Activated T-cell treated with anti-CD3 and anti-CD28 coated beads for 48 hours (primary cell): Measurements from ENCODE around the gene NOL3.

Experiments used
- DNase-seq: peaks from one replicate; pipeline ENCODE4 v3.0.0-alpha.2; 2020; ENCODE audit warnings: low read depth

NOL3 gene

GRCh38 chr16:67190041-67190440 lies 19.7 kb downstream of the NOL3 start, which contains the start of gene EXOC3L1:
TSS of gene EXOC3L1 (minus strand) at chr16:67190136. CDS start at chr16:67189676, 460 bp downstream.
- no peak for DNase-seq

GRCh38 chr16:67190448-67191399 lies 20.4 kb downstream of the NOL3 start:
- no peak for DNase-seq

- no peak for DNase-seq
Measured at GRCh38 chr16:67191411-67191994, 21.2 kb downstream of the NOL3 start.

- DNase-seq, result peak; percentile 90
Measured at GRCh38 chr16:67191995-67192681, 21.8 kb downstream of the NOL3 start, which contains the start of gene E2F4. TSS of gene E2F4 (plus strand) at chr16:67192155. CDS start at chr16:67192228, 73 bp downstream.

GRCh38 chr16:67192781-67193361 lies 22.5 kb downstream of the NOL3 start:
- DNase-seq, result no peak

GRCh38 chr16:67193536-67193935 lies 23.2 kb downstream of the NOL3 start:
- no peak for DNase-seq

- DNase-seq, result no peak
Measured at GRCh38 chr16:67194260-67194659, 23.9 kb downstream of the NOL3 start.

GRCh38 chr16:67195676-67196075 lies 25.3 kb downstream of the NOL3 start:
- DNase-seq, result no peak

GRCh38 chr16:67196881-67197280 lies 26.5 kb downstream of the NOL3 start:
- DNase-seq, result no peak

- DNase-seq, result no peak
Measured at GRCh38 chr16:67197704-67198103, 27.4 kb downstream of the NOL3 start.

- DNase-seq, result no peak
Measured at GRCh38 chr16:67198238-67198734, 27.9 kb downstream of the NOL3 start.

GRCh38 chr16:67199011-67199807 lies 28.9 kb downstream of the NOL3 start, which contains the start of gene ELMO3:
TSS of gene ELMO3 (plus strand) at chr16:67199131. CDS start at chr16:67199327, 196 bp downstream.
- DNase-seq, result no peak

- no peak for DNase-seq
Measured at GRCh38 chr16:67199808-67200198, 29.5 kb downstream of the NOL3 start.

- DNase-seq, result no peak
Measured at GRCh38 chr16:67200491-67200890, 30.2 kb downstream of the NOL3 start.

GRCh38 chr16:67201411-67202345 lies 31.3 kb downstream of the NOL3 start:
- DNase-seq, result no peak

- no peak for DNase-seq
Measured at GRCh38 chr16:67202426-67202825, 32.1 kb downstream of the NOL3 start.

GRCh38 chr16:67202956-67203493 lies 32.7 kb downstream of the NOL3 start:
- DNase-seq, result no peak

- DNase-seq, result no peak
Measured at GRCh38 chr16:67204076-67204475, 33.7 kb downstream of the NOL3 start.

- no peak for DNase-seq
Measured at GRCh38 chr16:67206129-67206837, 35.9 kb downstream of the NOL3 start.
